NCI-H69 (cell line): Measurements from ENCODE around the gene SLC16A12.
A peak's percentile ranks its signal among the peaks of the same experiment; 100 is the strongest.

Source experiments
- DNase-seq: peaks from one replicate; lab custom pipeline; 2025; lab: John Stamatoyannopoulos, UW

Gene SLC16A12

DNA sequence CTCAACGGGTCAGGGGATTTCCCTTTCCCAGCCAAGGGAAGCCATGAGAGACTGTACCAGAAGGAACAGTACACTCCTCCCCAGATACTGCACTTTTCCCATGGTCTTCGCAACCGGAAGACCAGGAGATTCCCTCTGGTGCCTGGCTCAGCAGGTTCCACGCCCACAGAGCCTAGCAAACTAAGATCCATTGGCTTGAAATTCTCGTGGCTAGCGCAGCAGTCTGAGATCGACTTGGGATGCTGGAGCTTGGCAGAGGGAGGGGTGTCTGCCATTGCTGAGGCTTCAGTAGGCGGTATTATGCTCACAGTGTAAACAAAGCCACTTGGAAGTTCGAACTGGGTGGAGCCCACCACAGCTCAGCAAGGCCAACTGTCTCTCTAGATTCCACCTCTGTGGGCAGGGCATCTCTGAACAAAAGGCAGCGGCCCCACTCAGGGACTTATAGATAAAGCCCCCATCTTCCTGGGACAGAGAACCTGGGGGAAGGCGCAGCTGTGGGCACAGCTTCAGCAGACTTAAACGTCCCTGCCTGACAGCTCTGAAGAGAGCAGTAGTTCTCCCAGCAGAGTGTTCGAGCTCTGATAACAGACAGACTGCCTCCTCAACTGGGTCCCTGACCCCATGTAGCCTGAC, 29.6 kb downstream of the SLC16A12 start:
- DNase-seq, result no peak

DNA sequence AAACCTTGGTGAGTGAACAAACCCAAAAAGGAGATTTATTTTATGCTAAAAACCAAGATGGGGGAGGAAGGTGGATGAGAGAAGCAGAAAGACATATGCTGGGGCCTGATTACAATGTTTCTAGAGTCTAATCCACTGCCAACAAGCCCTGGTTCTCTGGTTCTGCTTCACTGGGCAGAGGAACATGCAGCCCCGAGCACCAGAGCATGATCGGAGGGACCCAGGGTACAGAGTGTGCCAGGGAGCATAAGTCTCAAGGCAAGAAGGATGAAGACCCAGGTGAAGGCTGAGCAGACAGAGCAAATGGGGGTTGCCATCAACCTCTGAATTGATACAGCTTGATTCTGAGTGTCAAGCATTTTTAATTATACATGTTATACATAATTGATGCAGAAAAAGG, 30.7 kb downstream of the SLC16A12 start:
- DNase-seq, result no peak

DNA sequence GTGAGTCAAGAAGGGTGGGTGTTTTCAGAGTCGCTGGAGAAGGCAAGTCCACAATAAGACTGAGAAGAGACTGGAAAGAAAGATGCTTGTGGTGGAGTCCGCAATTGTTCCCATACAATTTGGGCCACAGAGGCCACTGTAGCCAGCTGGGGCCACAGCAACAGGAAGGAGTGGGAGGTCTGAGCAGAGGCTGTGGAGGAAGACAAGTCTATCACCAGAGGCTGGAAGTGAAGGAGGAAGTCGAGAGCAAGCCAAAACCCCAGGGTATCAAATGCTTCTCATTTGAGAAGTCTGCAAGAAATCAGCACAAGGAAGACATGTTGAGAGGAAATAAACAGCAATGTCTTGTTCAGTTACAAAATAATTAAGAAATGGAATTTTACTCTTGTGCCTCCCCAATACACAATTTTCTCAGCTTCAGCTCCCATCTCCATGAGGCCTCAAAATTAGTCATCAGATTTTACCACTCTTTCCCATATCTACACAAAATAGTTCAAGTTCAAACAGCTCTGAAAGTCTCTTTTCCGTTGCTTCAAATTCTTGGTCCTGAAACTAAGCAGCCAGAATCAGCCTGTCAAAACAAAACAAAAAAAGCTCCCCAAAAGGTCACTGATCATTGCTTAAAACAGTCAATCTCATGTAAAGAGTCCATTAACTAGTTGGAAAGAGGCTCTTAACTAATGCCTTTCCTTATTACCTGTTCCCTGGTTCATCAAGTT, 31.6 kb downstream of the SLC16A12 start:
- DNase-seq, result peak; percentile 28

DNA sequence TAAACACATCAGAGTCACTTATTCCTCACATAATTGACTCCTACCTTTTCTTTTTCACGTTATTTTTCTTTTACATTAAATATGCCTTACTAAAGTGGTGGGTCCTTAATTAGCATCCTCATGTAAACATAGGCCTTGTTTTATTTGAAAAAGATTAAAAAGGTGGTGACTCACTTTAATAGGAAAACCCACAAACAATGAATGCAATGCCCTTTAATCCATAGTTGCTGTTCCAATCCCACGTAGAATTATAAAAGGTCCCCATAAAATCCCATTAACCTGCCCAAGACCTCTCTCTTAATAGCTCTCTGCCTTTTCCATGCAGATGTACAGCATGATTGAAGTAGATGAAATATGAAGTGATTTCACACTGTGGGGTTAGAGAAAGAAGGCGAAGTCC, 32.2 kb downstream of the SLC16A12 start:
- peak; percentile 75 for DNase-seq

DNA sequence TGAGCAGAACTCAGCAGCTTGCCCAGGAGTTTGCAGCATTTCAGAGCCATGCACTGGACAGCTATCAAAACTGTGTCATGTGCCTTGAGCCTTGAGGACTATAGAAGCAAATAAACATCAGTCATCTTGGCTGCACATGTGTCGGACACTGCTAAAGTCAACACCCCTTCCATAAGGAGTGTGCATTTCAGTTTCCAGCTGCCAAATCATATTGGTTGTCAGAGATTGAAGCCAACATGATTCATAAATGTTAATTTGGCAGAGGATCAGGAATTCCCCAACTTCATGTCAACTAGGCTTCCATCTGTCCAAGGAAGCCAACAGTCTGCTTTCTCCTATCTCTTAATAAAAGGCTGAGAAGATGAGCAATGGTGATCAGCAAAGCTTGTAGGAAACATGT, 32.8 kb downstream of the SLC16A12 start:
- DNase-seq, result peak; percentile 75

DNA sequence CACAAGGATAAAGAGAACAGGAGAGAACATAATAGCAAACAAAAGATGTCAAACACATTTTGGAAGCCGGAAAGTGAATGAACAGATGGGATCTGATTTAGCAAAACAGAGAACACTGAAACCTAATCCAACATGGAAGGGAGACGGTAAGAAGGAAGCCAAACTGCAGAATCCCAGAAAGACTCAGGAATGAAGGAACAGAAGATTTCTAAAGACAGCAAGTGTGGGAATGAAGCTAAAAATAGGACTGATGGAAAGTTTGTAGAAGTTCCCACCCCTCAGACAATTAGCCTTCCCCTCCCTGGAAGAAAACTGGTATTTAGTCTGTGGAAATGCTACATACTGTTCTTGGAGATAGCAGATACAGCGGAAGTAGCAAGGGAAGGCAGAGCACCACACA, 40.8 kb downstream of the SLC16A12 start:
- DNase-seq, result no peak

DNA sequence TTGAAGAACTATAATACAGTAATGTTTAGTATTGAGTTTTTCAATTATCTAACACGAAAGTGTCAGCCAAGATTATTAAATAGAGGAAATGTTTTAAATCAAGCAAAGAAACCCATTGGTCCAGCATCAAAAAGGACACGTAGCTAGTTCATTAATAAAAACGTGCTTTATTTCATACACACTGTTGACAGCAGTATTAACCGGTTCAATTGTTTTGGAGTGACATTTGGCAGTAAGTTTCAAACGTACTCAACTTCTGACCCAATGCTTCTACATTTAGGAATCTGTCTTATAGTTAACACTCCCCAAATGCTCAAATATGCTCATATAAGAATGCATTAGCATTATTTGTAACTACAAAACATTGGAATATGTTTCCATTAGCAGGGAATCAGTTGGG, 41.3 kb downstream of the SLC16A12 start:
- DNase-seq, result no peak

DNA sequence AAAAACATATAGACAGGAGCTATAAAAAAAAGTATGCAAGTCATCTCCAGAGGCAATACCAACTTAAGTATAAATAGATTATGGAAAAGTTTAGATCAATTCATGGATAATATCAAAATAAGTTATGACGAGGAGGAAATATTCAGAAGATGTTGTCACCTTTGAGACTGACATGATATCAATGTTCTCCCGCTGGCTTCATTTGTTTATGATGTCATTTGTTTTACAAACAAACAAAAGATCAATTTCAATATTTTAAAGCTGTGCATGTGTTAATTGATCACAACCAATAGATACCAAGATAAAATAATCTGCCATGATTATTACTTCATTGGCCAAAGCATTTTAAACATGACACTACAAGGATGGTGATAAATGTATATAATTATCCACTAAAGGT, 43.5 kb downstream of the SLC16A12 start:
- DNase-seq, result no peak

DNA sequence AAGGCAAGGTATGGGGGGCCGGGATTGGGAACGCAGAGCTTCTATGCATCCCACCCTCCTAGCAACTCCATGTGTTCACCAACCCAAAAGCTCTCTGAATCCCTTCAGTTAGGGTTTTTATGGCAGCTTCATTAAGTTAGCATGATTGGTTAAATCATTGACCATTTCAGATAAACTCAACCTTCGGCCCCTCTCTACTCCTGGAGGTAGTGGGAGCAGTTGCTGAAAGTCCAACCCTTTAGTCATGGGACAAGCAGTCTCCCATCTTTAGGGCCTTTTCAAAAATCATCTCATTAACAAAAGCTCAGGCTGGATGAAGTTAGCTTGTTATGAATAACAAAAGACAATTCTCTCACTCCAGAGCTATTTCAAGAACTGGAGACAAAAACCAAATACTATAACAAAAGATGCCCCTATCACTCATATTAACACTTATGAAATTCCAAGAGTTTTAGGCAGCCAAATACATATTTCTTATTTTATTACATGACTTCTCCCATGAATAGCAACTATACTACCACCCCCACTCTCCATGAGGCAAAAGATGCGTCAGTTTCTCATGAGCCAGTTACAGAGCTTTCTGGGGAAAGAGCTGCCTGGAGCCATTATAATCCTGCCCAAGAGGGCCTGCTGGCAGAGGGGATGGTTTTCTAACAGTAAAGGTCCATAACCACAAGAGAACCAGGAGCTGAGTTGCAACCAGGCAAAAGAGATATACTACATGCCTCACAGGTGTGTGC, 44.6 kb downstream of the SLC16A12 start:
- DNase-seq, result no peak

DNA sequence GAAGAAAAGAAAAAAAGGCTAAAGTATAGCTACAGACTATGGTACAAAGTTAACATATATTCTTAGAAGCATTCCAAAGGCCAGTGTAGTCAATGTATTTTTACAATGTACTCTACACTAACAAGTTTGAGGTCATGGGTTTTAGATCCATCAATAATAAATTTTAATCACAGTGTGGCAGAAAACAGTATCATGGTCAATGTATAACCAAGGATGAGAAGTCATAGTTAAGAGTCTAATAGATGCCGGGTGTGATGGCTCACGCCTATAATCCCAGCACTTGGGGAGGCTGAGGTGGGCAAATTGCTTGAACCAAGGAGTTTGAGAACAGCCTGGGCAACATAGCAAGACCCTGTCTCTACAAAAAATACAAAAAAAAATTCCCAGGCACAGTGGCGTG, 53.1 kb downstream of the SLC16A12 start:
- no peak for DNase-seq

DNA sequence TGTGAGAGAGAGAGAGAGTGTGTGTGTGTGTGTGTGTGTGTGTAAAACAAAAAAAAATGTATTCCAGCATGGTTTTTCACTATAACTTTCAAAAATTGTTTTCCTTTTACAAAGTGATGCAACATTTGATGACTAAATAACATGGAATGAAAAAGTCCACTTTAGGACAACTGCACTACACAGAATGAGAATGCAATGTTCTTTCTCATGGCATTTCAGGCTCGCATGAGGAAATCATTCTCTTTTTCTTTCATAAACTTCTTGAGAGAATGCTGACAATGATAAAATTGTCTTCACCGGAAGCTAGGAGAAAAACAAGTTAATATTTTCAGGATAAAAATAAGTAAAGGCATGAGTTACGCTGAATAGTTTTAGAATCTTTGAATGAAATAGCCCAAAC, 53.7 kb downstream of the SLC16A12 start:
- DNase-seq, result no peak

DNA sequence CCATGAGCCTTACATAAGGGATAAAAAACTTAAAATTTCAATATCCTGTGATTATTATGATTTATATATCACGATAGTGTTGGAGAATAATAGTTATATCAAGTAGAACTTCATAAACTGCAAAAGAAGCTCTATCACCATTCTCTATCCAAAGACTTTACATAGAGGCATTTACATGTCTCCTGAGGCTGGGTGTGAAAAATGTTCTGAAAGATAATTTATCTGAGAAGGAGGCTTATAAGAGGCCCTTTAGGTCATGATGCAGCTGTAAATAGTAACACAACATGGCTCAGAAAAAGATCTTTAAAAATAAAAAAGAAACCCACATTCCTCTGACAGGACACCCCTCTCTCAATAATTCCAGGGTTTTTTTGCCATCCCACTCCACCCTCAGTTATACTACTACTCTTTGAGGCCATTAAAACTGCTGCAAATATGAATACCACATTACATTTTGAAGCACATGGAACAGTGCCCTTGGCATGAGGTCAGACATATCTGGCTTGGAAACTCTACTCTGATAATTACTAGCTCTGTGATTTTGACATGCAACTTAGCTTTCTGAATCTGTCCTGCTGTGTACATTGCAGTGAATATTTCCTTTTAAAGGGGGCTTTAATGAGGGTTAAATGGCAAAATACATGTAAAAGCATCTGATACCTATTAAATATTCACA, 55.5 kb downstream of the SLC16A12 start:
- no peak for DNase-seq

DNA sequence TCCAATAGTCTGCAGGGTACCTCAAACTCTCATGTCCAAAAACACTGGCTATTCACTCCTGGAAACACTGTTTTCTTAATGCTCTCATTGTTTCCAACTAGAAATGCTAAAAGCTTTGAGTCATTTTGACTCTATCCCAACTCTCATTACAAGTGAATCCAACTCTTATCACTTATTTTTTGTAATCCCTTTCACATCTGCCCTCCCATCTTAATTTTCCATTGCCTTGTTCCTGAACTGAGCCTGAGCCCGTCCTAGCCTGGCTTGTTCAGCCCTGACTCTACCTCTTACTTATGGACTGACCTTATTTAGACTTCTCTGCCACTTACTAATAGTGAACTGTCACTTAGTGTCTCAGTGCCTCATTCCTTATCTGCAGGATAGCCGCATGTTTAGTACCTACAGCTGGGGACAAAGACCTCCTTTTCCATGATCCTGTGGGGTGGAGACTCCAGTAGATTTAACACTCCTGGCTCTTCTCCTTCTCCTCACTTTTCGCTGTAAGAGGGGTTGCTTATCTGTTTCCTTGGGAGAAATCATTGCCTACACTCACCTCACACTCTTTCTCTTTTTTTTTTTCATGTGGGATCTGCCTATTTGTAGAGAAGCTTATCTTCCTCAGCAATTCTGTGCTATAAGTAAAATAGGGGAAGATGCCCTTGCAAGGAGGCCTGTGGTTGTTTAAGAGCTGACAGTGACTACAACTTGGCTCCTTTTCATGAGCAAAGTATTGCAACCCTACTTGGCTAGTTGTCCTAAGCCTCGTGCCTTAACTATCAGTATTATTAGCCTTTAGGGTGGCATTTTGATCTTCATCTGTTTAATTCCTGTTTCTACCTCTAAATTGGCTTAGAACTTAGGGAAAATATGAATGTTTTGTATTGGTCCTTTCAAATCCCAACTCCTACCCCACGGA, 56.4 kb downstream of the SLC16A12 start:
- no peak for DNase-seq

DNA sequence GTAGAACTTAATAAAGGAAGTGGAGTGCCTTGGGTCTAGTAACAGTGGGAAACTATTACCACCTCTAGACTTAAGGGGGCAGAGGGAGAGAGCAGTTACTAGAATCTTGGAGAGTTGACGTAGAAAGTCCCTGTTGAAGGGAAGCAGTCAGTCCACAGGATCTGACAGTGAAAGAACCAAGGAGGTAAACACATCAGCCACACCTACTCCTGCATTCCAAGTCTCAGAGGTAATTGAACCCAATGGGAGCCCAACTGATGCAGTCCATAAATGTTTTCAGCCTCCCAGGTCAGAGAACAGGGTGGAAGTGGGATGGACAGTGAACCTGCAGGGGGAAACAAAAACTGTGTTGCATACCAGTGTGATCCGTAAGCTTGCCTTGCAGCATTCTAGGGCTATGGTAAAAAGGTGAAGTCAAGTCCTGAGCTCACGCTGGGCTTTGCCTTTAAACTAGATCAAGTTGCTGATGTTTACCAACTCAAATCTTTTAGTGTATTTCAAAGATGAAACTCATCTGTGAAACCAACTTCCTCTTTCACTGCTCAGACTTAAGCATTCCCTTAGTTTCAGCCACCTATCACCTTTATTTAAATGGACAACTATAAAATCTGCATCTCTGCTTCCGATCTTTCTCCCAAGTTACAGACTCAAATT, 57.2 kb downstream of the SLC16A12 start:
- DNase-seq, result no peak

DNA sequence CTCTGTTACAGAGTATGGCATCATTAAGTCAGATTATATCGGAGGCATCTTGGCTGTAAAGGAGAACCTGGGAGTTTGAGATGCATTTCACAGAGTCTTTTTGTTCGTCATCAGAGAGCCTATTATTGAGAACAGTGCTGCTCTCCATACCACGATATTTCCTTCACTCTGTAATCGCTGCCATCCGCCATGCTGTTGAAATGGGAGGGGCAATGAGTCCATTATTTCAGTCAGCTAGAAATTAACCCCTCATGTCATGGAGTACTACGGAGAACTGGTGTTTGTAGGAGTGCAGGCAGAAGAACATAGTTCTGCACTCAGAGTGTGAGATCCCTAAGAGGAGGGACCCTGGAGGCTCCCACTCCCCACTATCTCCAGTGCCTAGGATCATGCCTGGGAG, 59.2 kb downstream of the SLC16A12 start:
- DNase-seq, result no peak

DNA sequence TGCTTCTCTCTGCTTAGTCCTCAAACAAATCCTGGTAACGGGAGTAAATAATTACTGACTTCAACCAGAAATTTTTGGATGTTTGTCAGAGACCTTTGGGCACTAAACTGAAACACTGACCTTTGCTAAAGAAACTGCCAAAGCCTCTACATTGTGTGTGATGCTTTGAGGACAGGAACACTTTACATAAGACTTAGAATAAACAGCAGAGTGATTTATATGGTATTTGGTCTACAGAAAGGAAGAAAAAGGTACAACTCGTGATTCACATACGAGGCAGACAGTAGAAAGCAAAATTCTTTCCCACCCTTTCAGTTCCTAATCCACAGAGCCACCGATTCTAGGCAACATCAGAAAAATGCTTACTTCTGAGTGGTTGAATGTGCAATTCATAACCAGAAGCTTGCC, 59.8 kb downstream of the SLC16A12 start:
- DNase-seq, result peak; percentile 10

DNA sequence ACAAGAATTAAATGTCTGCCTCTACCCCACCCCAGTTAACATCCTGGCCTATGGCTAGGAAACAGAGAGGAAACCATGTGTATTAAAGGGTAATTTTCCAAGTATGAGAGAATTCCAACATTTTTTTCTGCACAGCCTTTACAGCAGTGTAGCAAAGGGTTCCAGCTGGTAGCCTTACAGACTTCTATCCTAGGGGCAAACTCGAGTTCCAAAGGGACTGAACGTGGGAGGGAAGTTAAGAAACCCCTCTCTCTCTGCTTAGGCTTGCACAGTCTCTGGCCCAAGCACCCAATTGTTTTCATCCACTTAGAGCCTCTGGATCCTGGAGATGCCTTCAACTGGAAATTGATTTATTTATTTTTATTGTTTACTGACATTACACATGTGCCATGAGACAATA, 60.3 kb downstream of the SLC16A12 start:
- peak; percentile 10 for DNase-seq

DNA sequence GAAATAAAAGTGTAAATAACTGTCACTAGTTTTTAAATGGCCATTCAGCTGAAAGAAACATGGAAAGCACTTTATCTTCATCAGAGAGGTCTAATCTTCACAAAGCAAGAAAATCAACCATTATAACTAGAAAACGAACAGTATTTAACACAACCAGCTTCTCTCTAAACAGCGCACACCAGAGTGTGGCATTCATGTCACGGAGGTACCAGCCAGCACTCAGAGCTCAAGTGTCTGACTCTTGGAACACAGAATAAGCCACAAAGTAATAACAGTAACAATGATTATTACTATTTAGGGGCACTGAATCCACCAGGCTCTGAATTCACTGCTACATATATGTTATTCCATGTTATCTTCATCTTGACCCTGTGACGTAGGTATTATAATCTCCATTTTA, 60.9 kb downstream of the SLC16A12 start:
- DNase-seq, result no peak

DNA sequence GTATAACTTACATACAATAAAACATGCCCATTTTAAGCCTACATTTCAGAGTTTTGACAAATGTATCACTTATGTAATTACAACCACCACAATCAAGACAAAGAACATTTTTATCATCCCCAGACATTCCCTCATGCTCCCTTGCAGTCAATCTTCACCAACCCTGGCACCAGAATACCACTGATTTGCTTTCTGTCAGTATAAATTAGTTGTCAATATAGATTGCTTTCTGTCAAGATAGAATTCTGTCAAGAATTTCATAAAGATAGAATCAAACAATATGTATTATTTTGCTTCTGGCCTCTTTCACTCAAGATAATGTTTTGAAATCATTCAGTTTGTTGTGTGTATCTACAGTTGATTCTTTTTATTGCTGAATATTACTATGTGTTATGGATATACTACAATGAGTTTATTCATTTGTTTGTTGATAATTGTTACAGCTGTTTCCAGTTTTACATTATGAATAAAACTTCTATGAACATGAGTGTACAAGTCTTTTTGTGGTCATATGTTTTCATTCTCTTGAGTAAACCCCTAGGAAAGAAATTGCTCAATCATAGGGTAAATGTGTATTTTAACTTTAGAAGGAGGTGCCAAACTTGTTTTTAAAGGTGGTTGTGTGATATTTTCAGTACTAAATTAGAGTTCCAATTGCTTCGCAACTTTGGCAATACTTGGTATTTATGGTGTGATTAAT, 64.1 kb downstream of the SLC16A12 start:
- no peak for DNase-seq

DNA sequence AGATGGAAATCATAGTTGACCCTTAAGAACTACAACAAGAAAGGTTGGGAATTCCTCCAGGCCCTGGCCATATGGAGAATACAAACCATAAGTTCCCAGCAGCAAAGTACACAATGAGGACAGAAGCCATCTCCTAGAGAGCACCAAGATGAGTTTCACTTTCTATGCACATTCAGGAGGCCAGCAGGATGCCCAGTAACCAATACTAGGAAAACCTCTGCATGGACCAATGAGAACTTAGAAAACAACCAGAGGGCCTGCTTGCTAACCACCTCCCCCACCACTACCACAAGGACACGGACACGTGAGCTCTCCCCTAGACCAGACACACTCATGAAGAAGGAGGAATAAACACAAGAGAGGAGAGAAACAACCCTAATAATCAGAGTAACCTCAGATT, 64.8 kb downstream of the SLC16A12 start:
- peak; percentile 14 for DNase-seq
